ENCODE data around the gene TAP1.
A peak's percentile ranks its signal among the peaks of the same experiment; 100 is the strongest.

TAP1 gene

DNA sequence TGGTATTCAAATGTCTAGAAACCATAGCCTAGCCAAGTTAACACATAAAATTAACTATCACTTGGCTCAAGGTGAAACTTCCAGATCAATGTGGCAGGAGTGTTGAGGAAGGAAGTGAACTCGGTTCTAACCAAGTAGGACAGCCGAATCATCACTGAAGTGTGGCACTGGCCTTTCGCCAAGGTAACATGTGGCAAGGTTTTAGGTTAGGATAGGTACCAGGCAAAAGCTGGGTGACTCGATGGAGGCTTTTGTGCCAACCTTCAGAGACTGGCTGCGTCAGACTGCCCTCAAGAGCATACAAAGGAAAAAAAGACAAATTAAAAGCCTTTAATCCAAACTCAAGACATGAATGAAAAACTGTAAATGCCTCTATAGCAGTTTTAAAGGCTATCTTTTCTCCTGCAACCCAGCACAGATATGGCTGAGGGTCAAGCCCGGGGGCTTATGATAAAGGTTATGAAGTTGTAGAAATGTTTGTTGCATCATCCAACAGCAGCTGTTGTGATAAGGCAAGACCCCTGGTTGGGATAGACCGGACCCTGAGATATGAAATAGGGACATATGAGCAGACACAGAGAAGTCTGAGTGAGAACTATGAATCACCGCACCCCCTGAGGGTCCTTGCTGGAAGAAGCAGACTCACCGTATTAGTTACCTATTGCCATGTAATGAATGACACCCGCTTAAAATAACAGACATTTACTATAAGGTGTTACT, 12.4 kb upstream of the TAP1 start:
- no peak for DNase-seq (ENCODE audit: low spot score)

DNA sequence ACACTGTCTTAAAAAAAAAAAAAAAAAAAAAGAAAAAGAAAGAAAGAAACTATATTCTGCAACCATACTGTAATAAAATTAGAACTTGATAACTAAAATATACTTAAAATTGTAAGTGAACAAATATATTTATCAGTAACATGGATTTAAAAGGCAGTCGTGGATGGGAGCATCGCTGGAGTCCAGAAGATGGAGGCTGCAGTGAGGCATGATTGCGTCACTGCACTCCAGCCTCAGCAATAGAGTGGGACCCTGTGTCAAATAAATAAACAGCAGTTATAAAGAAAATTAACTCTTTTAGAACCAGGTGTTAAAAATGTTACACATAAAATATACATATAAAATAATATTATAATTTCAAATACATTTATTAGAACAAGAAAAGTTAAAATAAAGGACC, 9.2 kb upstream of the TAP1 start:
- DNase-seq (ENCODE audit: low spot score): no peak

DNA sequence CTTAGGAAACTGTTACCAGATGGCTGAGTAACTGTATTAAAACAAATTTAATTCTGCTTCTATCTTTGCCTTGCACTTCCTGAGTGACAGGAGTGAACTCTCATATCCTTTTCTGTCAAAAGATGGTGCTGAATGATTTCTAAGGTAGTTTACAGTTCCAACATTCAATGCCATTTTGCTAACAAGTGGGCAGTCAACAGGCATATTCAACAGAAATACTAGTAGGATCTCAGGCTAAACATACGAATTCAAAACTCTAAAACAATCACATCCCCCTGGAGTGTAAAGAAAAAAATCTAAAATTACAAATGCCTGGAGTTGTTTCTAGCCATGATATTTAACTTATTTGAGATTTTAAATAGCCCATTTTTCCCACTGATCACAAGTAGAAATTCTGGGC, 7.2 kb upstream of the TAP1 start:
- no peak for DNase-seq (ENCODE audit: low spot score)

DNA sequence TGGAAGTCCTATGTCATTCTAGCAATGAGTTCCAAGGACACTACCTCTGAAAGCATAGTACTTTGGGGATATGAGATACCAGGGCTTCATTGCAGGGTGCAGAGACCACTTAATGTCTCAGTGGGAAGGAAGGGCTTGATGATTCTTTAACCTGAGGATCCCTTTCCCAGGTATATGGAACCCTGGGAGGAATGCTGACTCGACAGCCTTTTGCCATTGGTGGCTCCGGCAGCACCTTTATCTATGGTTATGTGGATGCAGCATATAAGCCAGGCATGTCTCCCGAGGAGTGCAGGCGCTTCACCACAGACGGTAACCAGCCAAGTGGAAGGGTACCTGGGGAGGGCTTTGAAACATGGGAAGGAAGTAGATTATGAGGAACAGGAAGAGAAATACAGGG, 4.7 kb upstream of the TAP1 start:
- DNase-seq (ENCODE audit: low spot score): no peak

DNA sequence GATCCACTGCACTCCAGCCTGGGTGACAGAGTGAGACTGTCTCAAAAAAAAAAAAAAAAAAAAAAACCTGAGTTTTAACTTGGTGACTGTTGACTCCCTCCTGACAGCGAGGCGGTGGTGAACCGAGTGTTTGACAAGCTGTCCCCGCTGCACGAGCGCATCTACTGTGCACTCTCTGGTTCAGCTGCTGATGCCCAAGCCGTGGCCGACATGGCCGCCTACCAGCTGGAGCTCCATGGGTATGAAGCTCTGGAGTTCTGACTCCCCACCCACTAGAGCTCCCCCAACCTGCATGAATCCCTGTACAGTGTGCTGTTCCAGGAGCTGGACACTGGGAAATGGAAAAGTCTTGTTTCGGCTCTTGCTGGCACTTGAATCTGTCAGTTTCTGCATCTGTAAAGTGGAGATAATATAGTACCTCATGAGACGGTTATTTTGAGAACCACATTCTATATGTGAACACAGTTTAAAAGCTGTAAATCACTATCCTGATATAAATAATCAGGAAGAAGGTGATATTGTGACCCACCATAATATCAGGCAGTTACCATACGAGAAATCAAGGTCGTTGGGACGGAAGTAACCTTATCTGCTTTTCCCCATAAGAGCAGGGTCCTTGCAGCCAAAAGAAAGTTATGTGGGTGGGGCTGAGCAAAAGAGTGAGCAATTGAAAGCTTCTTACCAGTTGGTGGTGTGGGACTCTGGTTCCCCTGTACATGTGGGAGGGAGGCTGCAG, 3.8 kb upstream of the TAP1 start:
- no peak for DNase-seq (ENCODE audit: low spot score)

DNA sequence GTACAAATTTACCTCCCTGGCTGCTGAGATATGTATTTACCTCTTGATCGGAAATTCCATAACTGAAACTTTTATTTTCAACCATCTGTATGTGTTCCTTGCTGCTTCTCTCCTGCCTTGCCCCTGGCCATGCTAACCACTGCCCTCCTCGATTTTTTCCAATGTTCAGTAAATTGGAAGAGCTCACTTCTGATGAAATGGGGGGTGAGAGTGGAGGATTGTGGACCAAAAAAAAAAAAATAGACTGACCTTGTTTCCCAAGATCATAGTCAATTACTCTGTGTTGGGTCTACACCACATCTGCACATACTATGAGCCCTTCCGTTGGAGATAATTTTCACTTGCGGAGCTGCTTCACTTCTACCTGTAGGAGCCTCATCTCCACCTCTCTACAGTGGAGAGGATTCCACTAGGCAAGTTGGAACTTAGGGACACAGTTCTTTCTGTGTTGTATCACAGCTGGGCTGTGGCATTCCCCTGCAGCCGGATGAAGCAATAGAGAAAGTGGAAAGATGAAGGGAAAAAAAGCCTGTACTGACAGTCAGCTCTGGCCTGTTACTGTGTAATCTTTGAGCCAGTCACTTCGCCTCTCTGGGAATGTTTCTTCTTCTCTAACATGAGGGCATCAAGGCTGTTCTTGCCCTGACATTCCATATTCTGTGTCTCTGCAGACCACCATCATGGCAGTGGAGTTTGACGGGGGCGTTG, 2.1 kb upstream of the TAP1 start:
- no peak for DNase-seq (ENCODE audit: low spot score)

DNA sequence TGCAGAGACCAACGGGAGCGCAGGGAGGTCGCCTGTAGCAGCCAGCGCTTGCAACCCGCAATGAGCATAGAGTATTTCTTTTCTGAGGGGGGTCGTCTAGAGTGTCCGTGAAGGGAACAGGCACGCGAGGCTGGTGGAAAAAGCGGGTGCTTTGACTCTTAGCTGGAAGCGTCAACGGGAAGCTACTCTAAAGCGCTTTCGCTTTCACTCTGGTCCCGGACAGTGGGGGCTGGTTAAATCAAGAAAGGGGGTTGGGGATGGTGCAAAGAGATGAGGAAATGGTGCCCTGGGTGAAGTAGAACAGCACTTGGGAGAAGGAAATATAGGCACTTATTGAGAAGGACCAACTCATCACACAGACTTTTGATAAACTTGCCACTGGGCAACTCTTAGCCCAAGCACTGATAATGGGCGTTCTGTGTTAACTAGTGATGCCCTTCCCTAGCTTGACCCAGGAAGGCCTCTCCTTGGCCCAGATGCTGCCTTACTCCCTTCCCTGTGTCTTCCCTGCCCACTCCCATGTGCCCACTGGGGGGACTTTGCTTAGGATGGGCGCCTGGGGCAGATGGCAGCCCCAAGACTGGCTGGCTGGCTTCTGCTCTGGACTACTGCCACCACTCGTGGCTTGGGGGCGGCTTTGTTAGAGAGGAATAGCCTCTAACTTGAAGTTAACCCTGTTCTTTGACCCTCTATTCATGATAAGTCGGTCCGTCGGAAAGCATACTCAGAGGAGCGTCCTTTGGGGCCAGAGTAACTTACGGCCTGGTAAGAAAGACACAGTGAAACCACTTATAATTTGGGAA, 1.1 kb upstream of the TAP1 start:
- no peak for DNase-seq (ENCODE audit: low spot score)

DNA sequence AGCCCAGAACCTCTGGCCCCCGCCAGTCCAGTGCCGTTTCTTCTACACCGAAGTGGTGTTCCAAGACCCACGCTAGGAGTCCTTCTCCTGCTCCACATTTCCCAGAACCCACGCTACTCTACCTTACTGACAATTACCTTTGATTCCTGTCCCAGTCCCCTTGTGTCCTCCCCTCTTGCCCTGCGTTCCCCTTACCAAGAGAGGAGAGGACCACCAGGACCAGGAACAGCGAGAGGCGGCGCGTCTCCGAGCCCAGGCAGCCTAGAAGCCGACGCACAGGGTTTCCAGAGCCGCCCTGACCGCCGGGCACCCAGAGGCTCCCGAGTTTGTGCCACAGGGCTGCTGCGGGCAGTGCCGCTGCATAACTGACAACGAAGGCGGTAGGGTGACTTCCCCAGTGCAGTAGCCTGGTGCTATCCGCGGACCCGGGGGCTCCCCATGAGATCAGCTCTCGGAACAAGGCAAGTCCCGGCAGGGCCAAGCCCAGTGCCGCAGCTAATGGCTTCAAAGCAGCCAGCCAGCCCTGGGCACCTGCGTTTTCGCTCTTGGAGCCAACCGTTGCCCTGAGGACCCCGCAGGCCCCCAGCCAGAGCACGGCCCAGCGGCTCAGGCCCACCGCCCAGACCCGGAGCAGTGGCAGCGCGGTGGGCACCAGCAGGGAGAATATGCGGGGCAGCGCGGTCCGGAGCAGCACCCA, 512 bp downstream of the TAP1 start:
- DNase-seq (ENCODE audit: low spot score): no peak

DNA sequence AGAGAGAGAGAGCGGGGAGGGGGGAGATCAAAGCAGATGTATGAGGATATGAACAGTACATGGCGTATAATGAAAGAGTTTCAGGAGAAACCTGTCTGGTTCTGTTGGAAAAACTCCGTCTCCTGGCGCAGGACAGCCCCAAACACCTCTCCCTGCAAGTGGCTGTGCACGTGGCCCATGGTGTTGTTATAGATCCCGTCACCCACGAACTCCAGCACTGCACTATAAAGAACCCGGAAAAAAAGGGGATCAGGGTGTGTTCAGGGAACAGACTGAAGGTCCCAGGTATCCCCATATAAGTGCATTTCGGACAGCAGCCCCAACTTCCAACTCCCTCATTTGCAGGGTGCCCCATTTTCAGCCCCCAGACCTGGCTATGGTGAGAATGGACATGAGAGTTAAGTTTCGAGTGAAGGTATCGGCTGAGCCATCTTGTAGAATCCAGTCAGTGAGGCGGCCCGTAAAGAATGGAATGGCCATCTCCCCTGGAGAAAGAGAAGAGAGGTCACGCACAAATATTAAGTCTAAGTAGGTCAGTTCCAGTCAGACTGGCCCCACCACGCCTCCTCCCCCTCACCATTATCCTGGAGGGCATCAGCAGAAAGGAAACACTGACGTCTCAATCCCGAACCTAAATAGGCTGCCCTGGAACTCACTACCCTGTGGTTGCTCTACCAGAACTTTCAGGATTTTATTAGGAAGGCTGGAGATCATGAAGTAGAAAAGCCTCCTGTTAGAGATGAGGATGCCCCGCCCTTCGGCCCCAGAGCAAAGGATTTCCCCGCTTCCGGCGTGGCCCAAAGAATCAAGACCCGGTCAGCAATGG, 1.3 kb downstream of the TAP1 start:
- no peak for DNase-seq (ENCODE audit: low spot score)

DNA sequence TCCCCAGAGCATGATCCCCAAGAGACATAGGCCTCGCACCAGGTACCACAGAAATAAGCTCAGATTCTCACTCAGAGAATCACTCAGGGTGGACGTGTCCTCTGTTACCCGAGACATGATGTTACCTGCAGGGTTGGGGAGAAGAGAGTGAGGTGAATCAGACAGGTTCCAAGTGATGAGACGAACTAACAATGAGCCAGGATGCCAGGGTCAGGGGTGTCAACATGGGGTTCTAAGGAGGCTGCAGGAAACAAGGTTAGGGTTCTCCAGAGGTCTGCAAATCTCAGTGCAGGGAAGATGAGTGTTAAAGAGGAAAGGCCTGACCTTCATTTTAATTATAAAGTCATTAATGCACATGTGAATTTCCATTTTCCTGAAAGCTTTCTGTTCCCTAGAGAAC, 2.5 kb downstream of the TAP1 start:
- DNase-seq (ENCODE audit: low spot score): no peak

DNA sequence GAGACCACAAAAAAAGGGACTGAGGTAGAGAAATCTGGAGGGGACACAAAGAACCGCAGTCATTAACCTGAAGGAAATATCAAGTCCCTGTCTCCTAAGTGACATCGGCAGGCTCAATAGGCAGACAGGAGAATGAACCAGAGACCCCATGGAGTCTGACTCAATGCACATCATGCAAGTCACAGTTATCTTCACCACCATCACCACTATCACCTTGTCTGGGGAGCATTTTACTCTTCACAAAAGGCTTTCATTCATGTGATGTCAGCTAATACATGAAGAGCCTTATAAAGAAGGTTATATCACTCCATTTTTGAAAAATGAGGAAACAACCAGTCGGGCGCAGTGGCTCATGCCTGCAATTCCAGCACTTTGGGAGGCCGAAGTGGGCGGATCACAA, 4.4 kb downstream of the TAP1 start:
- no peak for DNase-seq (ENCODE audit: low spot score)

DNA sequence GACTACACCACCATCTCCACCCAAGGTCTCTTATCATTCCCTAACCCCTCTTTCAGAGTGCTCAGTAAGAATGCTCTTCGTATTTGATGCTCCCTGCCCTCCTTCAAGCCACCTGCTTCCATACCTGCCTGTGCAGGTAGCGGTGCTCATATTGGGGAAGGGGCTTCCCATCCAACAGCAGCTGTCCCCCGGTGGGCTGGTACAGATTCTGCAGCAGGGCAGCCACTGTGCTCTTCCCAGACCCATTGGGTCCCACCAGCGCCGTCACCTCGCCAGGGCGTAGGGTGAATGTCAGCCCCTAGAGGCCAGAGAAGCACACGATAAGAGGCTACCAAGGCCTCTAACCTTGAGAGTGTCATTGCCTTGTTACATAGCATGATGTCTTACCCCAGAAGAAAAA, 5.7 kb downstream of the TAP1 start:
- no peak for DNase-seq (ENCODE audit: low spot score)

DNA sequence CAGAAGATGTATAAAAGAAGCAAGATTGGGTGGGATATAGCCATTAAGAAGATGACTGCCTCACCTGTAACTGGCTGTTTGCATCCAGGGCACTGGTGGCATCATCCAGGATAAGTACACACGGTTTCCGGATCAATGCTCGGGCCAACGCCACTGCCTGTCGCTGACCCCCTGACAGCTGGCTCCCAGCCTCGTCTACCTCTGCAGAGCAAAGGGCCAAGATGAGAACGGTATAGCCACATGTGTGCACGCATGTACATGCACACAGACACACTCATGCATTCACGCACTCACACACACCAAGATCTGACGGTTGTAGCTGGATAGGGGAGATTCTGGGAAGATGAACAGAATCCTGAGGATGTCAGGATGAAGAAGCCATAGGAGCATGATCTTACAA, 6.5 kb downstream of the TAP1 start:
- DNase-seq (ENCODE audit: low spot score): no peak

DNA sequence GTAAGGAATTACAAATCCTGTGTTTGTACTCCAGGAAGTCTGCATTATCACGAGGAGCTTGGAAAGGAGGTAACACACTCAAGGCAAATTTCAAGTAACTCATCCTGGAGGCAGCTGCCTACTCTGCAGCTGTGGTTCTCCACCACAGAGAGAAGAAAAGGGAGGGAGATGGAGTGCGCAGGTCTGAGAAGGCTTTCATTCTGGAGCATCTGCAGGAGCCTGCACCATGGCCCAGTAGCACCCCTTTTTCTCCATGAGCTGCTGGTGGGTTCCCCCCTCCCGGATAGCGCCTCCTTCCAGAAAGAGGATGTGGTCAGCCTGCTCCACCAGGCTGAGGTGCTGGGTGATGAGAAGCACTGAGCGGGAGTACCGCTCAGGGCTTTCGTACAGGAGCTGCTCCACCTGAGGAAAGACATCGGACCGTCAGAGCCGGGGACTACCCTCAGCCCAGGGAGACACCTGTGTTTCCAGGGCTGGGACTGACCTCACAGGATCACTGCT, 8.1 kb downstream of the TAP1 start:
- DNase-seq (ENCODE audit: low spot score): no peak

DNA sequence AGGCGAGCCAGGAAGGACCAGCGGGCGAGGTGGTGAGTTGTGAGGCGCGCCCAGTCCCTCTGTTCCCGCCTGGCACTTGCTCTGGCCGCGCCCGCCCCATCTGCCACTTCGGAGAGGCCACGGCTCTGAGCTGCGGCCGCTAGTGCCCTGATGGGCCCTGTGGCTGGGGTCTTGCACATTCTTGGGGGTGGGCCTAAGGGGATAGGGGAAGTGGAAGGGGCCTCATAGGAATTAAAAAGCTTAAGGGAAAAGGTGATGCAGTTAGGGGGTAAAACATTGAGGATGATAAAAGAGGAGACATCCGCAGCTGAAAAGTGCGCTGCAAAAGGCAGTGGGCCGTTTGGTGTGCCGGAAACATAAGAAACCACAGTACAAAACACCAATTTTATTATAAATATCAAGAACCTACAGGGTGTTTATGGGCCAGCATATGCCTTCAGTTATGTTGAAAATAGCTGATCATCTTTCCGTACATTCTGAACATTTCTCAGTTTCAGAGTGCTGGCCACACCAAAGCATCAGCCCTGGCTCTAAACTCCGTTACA, 8.6 kb downstream of the TAP1 start:
- DNase-seq (ENCODE audit: low spot score): no peak

DNA sequence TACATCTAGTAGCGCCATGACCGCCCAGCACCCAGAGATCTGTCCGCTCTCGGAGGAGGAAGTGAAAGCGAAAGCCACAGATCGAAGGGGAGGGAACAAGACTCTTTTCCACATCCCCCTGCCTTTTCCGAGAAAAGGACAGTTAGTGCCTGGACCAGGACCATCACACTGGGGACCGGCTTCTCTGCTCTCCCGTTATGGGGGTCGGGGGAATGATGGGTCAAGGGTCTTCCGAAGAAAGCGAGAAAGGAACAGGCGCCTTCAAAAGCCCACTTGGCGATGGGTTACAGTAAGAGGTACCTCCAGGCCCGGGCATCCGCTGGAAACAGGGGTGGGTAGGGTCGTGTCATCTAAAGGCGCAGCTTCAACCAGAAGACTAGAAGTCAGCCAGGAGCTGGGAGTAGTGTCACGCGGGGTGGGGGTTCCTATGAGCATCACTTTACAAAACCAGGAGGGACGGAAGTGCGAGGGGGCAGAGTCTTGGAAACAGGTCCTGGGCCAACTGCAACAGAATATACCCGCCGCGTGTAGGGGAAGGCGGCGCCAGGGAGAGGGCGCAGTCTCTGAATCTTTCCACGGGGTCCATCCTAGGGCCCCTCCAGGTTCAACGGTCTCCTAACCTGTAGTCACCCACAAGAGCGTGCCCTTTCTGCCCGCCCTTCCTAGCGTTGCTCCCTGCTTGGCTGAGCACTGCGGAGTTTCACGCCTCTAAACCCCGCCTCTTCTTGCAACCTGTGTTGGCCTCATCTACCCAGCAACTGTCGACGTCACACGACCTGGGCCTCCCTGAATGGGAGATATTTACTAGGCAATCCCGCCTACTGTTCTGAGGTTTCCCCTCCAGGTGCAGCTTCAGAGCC, 9.3 kb downstream of the TAP1 start, which contains the start of gene PSMB8:
TSS of gene PSMB8 (minus strand) at position 69 of the 860 bp plus-strand sequence. CDS start at position 18, 51 bp downstream.
- DNase-seq (ENCODE audit: low spot score): peak; percentile 79

DNA sequence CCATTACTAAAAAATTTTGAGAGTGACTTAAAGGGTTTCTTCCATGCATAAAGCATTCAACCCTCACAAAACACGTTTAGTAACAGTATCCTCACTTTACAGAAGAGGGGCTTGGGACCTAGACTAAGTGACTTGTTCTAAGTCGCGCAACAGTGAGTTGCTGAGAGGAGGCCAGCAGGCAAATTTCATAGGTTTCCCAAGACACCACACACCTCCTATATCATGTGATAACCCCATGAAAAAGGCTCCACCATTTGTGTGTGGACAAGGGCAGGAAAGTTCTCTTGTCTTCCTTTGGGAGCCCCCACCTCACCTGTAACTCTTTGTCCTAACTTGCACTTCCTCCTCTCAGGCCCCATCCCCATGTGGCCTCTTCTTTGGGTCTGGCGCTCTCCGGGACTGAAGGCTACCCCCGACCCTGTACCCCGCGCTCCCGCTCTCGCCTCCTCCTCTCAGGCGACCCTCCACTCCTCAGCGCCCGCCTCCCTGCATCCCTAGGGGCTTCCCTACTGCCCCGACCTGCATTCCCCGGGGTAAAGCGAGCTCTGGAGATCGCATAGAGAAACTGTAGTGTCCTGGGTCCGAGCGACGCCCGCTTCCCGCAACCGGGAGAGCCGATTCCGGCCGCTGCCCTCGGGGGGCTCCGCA, 10.0 kb downstream of the TAP1 start:
- DNase-seq (ENCODE audit: low spot score): no peak

DNA sequence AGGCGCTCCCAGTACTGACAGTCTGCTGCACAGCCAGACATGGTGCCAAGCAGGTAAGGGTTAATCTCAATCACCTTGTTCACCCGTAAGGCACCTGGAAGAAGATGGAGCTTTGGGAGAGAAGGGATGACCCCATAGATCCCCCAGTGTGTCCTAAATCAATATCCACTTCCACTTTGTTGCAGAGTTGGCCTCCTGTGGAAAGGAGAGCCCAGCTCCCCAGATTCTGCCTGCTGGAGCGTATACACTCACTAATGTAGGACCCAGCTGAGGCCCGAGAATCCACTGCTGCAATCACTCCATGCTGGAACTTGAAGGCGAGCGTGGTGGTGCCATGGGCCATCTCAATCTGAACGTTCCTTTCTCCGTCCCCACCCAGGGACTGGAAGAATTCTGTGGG, 10.8 kb downstream of the TAP1 start:
- DNase-seq (ENCODE audit: low spot score): no peak
